ENCODE measurements around the gene CAPN9.

Gene CAPN9

GRCh38 chr1:230781131-230781530, 33.9 kb downstream of the CAPN9 start:
- DNase-seq (ENCODE audit: low spot score) = no peak
- no peak for TF ChIP-seq CTCF (IDR thresholded peaks at IDR 0.05; ENCODE audit: extremely low read depth, insufficient read depth, missing control alignments)
- in situ Hi-C loops (cut with MboI; ENCODE audit: low pct_unique_long_range_greater_than_20kb, low sequenced_read_pairs, unreplicated experiment) = no loop called here

- in situ Hi-C loops (cut with MboI; ENCODE audit: low pct_unique_long_range_greater_than_20kb, low sequenced_read_pairs, unreplicated experiment) = no loop called here
- DNase-seq (ENCODE audit: low spot score) = peak; percentile 67
- TF ChIP-seq CTCF (IDR thresholded peaks at IDR 0.05; ENCODE audit: extremely low read depth, insufficient read depth, missing control alignments) = no peak
Observed at GRCh38 chr1:230781594-230781993, 34.4 kb downstream of the CAPN9 start.

- TF ChIP-seq CTCF (IDR thresholded peaks at IDR 0.05; ENCODE audit: extremely low read depth, insufficient read depth, missing control alignments) = no peak
- DNase-seq (ENCODE audit: low spot score) = no peak
- in situ Hi-C loops (cut with MboI; ENCODE audit: low pct_unique_long_range_greater_than_20kb, low sequenced_read_pairs, unreplicated experiment) = no loop called here
Observed at GRCh38 chr1:230784163-230784562, 37.0 kb downstream of the CAPN9 start.

GRCh38 chr1:230785636-230786384, 38.6 kb downstream of the CAPN9 start:
- no peak for TF ChIP-seq CTCF (IDR thresholded peaks at IDR 0.05; ENCODE audit: extremely low read depth, insufficient read depth, missing control alignments)
- in situ Hi-C loops (cut with MboI; ENCODE audit: low pct_unique_long_range_greater_than_20kb, low sequenced_read_pairs, unreplicated experiment) = no loop called here
- no peak for DNase-seq (ENCODE audit: low spot score)

GRCh38 chr1:230786385-230786753, 39.2 kb downstream of the CAPN9 start:
- no peak for DNase-seq (ENCODE audit: low spot score)
- in situ Hi-C loops (cut with MboI; ENCODE audit: low pct_unique_long_range_greater_than_20kb, low sequenced_read_pairs, unreplicated experiment) = no loop called here
- TF ChIP-seq CTCF (IDR thresholded peaks at IDR 0.05; ENCODE audit: extremely low read depth, insufficient read depth, missing control alignments) = no peak

GRCh38 chr1:230787471-230787870, 40.3 kb downstream of the CAPN9 start:
- DNase-seq (ENCODE audit: low spot score) = no peak
- in situ Hi-C loops (cut with MboI; ENCODE audit: low pct_unique_long_range_greater_than_20kb, low sequenced_read_pairs, unreplicated experiment) = no loop called here
- no peak for TF ChIP-seq CTCF (IDR thresholded peaks at IDR 0.05; ENCODE audit: extremely low read depth, insufficient read depth, missing control alignments)

Measured in GM13977 (cell line).